Transverse colon (tissue), 4 donors: ENCODE results near the gene APMAP. TPM values are rescaled to one million over a fixed set of nuclear protein-coding genes. Genes with fewer than 3 reads are reported as not detected.
"Not testable (repeated sequence)": the region's sequence is repeated elsewhere in the genome, so short reads cannot be mapped to it uniquely, and the experiment has no call there.

Experiments used
- DNase-seq: peaks from one replicate; pipeline ENCODE4 v3.0.0-alpha.2; 2019
- H3K27ac ChIP-seq, 4 donors: fragments of 200-600 bp; sonication (generic); 2 replicates each; pipeline ENCODE4 v1.5.1; 2016 to 2018; ENCODE audit warnings: inconsistent platforms in 4 of 4
- H3K27me3 ChIP-seq: fragments of 200-600 bp; sonication (generic); 2 replicates; pipeline ENCODE4 v1.5.1; 2017; ENCODE audit warnings: inconsistent platforms
- H3K36me3 ChIP-seq, 4 donors: fragments of 200-600 bp; sonication (generic); 2 replicates each; pipeline ENCODE4 v1.5.1; 2017 to 2019; ENCODE audit warnings: inconsistent platforms in 4 of 4
- H3K4me1 ChIP-seq, 4 donors: fragments of 200-600 bp; sonication (generic); 2 replicates each; pipeline ENCODE4 v1.5.1; 2017 to 2020; ENCODE audit warnings: inconsistent platforms in 4 of 4
- H3K4me3 ChIP-seq, 4 donors: fragments of 200-600 bp; sonication (generic); 1 replicate in 1 of 4; 2 replicates in 3 of 4; pipeline versions ENCODE4 v1.5.1 to v1.6.1; 2017 to 2019; ENCODE audit warnings: inconsistent platforms in 4 of 4
- H3K9me3 ChIP-seq, 2 donors: fragments of 200-600 bp; sonication (generic); 2 replicates each; pipeline ENCODE4 v1.5.1; 2017 to 2019; ENCODE audit warnings: inconsistent platforms in 2 of 2
- EP300 ChIP-seq: sonication (generic); formaldehyde crosslinking; IDR thresholded peaks from one replicate; pipeline ENCODE4 v1.6.1; 2017; ENCODE audit warnings: antibody characterized with exemption, low read depth
- POLR2A ChIP-seq: fragments of 450-650 bp; IDR thresholded peaks from one replicate; pipeline ENCODE4 v1.6.1; 2016; ENCODE audit warnings: antibody characterized with exemption, mild to moderate bottlenecking, moderate library complexity
- POLR2AphosphoS5 ChIP-seq, 3 donors: sonication (generic); formaldehyde crosslinking; IDR thresholded peaks; one replicate each; pipeline ENCODE4 v1.6.1; 2016; ENCODE audit warnings: antibody characterized with exemption in 3 of 3
- WGBS, 2 donors: methylation state at CpG; one replicate each; pipeline ENCODE4 v1.1.5; 2018; ENCODE audit warnings: low coverage in 1 of 2; 5-methylcytosine and 5-hydroxymethylcytosine counted together
- in situ Hi-C, 4 donors: fragments of 200-750 bp; cut with MboI; loops; one replicate each; pipeline versions ENCODE4 v1.15.0 to v1.15.1; 2017; ENCODE audit warnings: low sequenced_read_pairs in 3 of 4, low pct_ligation_motif_present in 1 of 4, low pct_unique_long_range_greater_than_20kb in 1 of 4
- intact Hi-C: fragments of 100-400 bp; cut with DNase I; formaldehyde crosslinking; loops from one replicate; pipeline ENCODE4 v1.15.1; 2023; ENCODE audit warnings: low total_unique reads
- total RNA-seq, 4 donors: library from RNA; depleted of rRNA; stranded (reverse); fragments of >200 nt; gene quantifications; one replicate each; pipeline ENCODE4 v1.1.0, GENCODE V29; 2016
- TF ChIP-seq, protein P1 (sequence below), 5 experiments: fragments of 200-600 bp in 3 of 5; fragments of 450-650 bp in 2 of 5; sonication (generic) in 3 of 5; IDR thresholded peaks; 1 replicate in 2 of 5; 2 replicates in 3 of 5; pipeline ENCODE4 v1.5.1; 2016 to 2017; ENCODE audit warnings: antibody characterized with exemption in 5 of 5, inconsistent platforms in 3 of 5, mild to moderate bottlenecking in 2 of 5, moderate library complexity in 1 of 5

The APMAP gene
- total RNA-seq, 4 donors from 2014 or later: 14.9 to 88.6 (median 50.2) TPM

DNA sequence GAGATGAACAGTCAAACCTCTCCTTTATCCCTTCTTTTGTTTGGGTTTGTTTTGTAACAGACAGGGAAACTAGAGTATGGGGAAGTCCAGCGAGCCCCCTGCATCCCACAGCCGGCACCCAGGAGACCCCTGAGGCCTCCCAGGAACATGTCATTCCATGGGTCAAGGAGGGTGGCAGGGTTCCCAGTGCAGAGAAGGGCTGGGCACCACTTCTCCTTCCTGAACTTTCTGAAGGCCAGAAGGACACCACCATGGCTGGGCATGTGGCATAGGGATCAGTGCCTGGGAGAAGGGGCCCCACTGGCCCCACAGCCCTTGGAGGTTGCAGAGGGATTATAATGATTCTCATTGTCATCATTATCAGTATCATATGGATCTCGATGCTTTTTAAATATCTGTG is 57.4 kb downstream of the APMAP start:
- no peaks in the 10 kb centered on the region for H3K27me3 ChIP-seq
- WGBS, 2 donors: 60 to 90% methylated on average over 1 to 3 of the region's 3 CpGs
- H3K4me1 ChIP-seq: peaks cover 2 to 5% (median 4%) of the 10 kb centered on the region in 4 donors
- no peak overlapping the region for H3K27ac ChIP-seq
- H3K36me3 ChIP-seq: no peaks in the 10 kb centered on the region
- TF ChIP-seq, protein P1, sequence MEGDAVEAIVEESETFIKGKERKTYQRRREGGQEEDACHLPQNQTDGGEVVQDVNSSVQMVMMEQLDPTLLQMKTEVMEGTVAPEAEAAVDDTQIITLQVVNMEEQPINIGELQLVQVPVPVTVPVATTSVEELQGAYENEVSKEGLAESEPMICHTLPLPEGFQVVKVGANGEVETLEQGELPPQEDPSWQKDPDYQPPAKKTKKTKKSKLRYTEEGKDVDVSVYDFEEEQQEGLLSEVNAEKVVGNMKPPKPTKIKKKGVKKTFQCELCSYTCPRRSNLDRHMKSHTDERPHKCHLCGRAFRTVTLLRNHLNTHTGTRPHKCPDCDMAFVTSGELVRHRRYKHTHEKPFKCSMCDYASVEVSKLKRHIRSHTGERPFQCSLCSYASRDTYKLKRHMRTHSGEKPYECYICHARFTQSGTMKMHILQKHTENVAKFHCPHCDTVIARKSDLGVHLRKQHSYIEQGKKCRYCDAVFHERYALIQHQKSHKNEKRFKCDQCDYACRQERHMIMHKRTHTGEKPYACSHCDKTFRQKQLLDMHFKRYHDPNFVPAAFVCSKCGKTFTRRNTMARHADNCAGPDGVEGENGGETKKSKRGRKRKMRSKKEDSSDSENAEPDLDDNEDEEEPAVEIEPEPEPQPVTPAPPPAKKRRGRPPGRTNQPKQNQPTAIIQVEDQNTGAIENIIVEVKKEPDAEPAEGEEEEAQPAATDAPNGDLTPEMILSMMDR (IDR thresholded peaks at IDR 0.05): no peak
- TF ChIP-seq POLR2A: no peak
- no peak for TF ChIP-seq EP300
- TF ChIP-seq POLR2AphosphoS5 (IDR thresholded peaks at IDR 0.05): no peak
- DNase-seq: no peak
- intact Hi-C loops: no loop called here
- H3K9me3 ChIP-seq: no peaks in the 10 kb centered on the region
- in situ Hi-C loops: no loop called here
- no peak overlapping the region for H3K4me3 ChIP-seq

DNA sequence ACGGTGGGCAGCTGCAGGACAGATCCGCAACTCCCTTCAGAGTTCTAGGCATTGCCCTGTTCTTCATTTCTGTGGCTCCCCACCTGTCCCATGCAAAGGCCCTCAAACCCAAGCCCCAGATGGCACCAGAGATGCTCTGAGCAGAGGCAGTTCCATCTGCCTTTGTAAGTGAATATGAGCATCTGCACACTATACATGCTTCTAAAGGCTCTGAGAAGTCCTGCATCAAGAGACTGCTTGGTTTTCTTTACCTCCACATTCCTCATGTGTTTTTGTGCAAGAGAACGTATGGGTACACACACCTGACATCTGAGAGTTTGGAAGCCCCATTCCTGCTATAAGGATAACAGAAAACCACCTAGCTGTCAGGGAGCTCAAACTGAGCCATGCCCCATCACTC is 57.8 kb downstream of the APMAP start:
- intact Hi-C loops: no loop called here
- in situ Hi-C loops: no loop called here
- Histone ChIP-seq H3K9me3 (no peaks in the 10 kb centered on the region), H3K27ac (no peak overlapping the region), H3K4me3 (no peak overlapping the region), H3K36me3 (no peaks in the 10 kb centered on the region), H3K27me3 (no peaks in the 10 kb centered on the region), H3K4me1 (peaks cover 3 to 8% (median 7%) of the 10 kb centered on the region in 4 donors)
- 81% methylated on average over 3 of the region's 3 CpGs; no CpG with 5 or more reads in 1 of the 2 donors for WGBS, 2 donors
- no peak for TF ChIP-seq EP300
- no peak for TF ChIP-seq POLR2A
- TF ChIP-seq, protein P1 (IDR thresholded peaks at IDR 0.05): no peak
- TF ChIP-seq POLR2AphosphoS5 (IDR thresholded peaks at IDR 0.05): no peak
- no peak for DNase-seq

DNA sequence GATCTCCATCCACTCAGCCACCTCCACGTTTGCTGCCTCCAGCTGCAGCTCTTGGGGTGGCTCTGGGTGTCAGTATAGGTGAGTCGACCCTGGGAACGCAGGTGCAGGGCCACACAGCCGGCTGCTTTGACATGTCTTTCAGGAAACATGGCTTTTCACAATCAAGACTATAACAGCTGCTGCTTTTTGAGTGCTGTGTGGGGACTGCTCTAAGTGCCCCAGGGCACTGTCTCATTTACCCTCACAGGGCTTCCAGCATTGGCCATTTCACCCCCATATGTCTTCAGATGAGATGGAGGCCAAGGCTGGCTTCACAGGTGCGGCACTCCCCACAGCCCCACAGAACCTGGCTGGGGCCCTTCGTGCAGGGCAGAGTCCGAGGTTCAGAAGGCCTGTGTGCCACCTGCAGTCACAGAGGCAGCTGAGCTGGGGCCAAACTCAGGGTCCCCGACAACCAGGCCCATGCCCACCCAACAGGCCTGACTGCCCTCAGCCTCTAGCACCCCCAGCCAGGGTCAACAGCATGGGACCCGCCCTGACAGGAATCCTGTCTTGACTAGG is 58.4 kb downstream of the APMAP start:
- Histone ChIP-seq H3K36me3 (no peaks in the 10 kb centered on the region), H3K4me1 (peaks cover 3 to 11% (median 8%) of the 10 kb centered on the region in 4 donors), H3K9me3 (no peaks in the 10 kb centered on the region), H3K27ac (no peak overlapping the region), H3K4me3 (no peak overlapping the region), H3K27me3 (no peaks in the 10 kb centered on the region)
- DNase-seq: no peak
- WGBS, 2 donors: 78% methylated on average over 8 of the region's 9 CpGs; no CpG with 5 or more reads in 1 of the 2 donors
- intact Hi-C loops: no loop called here
- in situ Hi-C loops: no loop called here
- TF ChIP-seq EP300 (no peak), POLR2A (no peak), POLR2AphosphoS5 (IDR thresholded peaks at IDR 0.05) (no peak)
- TF ChIP-seq, protein P1 (IDR thresholded peaks at IDR 0.05): no peak

DNA sequence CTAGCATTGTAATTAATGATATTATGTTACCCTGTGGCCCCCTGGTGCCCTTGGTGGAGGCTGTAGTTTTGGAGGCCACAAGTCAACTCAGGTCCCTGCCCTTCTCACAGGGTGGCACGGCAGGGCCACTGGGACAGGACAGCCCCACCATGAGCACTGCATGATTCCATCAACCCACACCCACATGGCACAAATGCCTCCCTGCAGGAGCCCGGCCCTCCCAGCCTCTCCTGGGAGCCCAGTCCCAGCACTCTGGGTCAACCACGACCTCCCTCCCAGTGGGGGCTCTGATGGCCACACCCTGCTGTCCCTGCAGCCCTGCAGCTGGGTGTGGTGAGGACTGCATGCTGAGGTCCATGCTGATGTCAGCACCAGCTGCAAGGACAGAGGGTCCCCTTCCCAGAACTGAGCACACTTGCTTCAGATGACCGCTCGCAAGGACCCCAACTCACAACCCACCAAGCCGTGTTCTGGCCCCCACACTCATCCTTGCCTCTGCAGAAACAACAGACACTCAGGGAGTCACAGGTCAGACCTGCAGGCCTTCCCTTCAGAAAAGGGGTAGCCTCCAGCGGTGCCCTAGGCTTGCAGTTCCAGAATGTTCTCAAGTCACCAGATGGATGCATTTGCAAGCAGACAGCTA is 59.2 kb downstream of the APMAP start:
- in situ Hi-C loops (no loop called here), intact Hi-C loops (no loop called here)
- no peaks in the 10 kb centered on the region for H3K36me3 ChIP-seq
- no peak overlapping the region for H3K4me3 ChIP-seq
- peaks cover 3 to 11% (median 8%) of the 10 kb centered on the region in 4 donors for H3K4me1 ChIP-seq
- DNase-seq: no peak
- TF ChIP-seq POLR2AphosphoS5 (IDR thresholded peaks at IDR 0.05) (no peak), EP300 (no peak), POLR2A (no peak)
- TF ChIP-seq, protein P1 (IDR thresholded peaks at IDR 0.05): no peak
- H3K27me3 ChIP-seq: no peaks in the 10 kb centered on the region
- H3K9me3 ChIP-seq: no peaks in the 10 kb centered on the region
- H3K27ac ChIP-seq: no peak overlapping the region
- WGBS, 2 donors: 82% methylated on average over 7 of the region's 7 CpGs; no CpG with 5 or more reads in 1 of the 2 donors

DNA sequence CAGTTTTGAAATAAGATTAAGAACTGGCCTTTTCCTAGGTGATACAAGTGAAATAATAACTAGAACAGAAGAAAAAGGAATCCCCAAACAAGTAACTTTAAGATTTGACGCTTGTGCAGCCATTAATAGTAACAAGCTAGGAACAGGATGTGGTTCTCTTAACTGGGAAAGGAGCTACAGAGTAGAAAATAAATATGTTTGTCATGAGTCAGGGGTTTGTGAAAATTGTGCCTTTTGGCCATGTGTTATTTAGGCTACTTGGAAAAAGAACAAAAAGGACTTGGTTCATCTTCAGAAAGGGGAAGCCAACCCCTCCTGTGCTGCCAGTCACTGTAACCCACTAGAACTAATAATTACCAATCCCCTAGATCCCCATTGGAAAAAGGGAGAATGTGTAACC is 60.7 kb downstream of the APMAP start:
- H3K27ac ChIP-seq: peak overlapping the region in 2 of 4 donors; percentile 11 to 26
- 53 to 55% methylated on average over 1 of the region's 1 CpG for WGBS, 2 donors
- DNase-seq, intact Hi-C loops, H3K36me3 ChIP-seq, H3K4me3 ChIP-seq, H3K27me3 ChIP-seq, in situ Hi-C loops, H3K9me3 ChIP-seq: not testable (repeated sequence)
- H3K4me1 ChIP-seq: peaks cover 3 to 11% (median 8%) of the 10 kb centered on the region in 4 donors
